ENCODE measurements around the gene ZNF891.

ZNF891 gene

DNA sequence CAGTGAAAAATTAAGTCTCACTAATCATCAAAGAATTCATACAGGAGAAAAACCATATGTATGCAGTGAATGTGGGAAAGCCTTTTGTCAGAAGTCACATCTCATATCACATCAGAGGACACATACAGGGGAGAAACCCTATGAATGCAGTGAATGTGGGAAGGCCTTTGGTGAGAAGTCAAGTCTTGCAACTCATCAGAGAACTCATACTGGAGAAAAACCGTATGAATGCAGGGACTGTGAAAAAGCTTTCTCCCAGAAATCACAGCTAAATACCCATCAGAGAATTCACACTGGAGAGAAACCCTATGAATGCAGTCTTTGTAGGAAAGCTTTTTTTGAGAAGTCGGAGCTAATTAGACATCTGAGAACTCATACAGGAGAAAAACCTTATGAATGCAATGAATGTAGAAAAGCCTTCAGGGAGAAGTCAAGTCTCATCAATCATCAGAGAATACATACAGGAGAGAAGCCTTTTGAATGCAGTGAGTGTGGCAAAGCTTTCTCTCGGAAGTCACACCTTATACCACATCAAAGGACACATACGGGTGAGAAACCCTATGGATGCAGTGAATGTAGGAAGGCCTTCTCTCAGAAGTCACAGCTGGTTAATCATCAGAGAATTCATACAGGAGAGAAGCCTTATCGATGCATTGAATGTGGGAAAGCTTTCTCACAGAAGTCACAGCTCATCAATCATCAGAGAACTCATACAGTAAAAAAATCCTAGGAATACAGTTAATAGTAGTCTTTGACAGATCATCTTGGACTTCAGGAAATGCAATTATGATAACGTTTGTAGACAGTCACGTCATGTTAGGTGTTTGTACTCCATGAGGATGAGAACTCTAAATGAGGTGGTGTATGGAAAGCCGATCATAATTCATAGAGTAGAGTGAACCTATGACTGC is 71.6 kb downstream of the ZNF891 start:
- no peak for DNase-seq

DNA sequence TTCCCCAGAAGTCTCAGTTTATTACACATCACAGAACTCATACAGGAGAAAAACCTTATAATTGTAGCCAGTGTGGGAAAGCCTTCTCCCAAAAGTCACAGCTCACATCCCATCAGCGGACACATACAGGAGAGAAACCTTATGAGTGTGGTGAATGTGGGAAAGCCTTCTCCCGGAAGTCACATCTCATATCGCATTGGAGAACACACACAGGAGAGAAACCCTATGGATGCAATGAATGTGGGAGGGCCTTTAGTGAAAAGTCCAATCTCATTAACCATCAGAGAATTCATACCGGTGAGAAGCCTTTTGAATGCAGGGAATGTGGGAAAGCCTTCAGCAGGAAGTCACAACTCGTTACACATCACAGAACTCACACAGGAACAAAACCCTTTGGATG is 72.6 kb downstream of the ZNF891 start:
- DNase-seq, result no peak
